GM21786 (cell line): ENCODE measurements around the gene MELTF.

Experiments
- ATAC-seq: cut with Tn5 transposase; IDR thresholded peaks from one replicate; pipeline ENCODE4 v1.9.1; 2021; ENCODE audit not compliant: unreplicated experiment

The MELTF gene

GRCh38 chr3:197010556-197011351 lies 18.9 kb downstream of the MELTF start:
- no peak for ATAC-seq

GRCh38 chr3:197009532-197010019 lies 20.0 kb downstream of the MELTF start:
- no peak for ATAC-seq

- ATAC-seq, result no peak
These were observed 21.0 kb downstream of the MELTF start for GRCh38 chr3:197008436-197009209.

GRCh38 chr3:197007953-197008352 lies 21.7 kb downstream of the MELTF start:
- ATAC-seq, result no peak

DNA sequence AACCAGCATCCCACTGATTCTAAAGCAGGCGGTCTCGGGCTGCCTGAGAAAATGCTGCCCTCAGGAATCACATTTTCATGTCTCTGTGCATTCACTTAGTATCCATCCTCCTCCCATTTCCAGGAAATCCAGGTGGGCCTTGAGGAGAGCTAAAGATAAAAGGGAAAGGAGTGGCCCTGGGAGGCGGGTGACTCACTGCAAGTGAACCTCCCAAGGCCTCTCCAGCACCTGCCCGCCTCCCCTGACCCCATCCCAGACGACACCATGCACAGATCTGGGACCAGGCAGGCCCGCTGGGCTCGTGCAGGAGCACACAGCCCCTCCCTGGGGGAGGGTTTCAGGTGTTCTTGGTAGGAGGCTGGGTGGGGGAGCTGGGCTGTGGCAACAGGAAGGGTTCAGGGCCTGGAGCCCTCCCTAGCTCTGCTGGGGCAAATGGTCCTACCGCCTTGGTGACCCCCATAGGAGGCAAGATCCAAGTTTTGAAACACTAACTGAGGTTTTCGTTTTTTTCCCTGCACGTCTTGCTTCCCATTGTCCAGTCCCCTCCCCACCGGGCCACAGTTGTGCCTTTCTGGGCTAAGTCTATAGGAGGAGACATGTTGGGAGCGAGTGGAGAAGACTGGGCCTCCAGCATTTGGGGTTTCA lies 22.2 kb downstream of the MELTF start:
- ATAC-seq, result no peak

DNA sequence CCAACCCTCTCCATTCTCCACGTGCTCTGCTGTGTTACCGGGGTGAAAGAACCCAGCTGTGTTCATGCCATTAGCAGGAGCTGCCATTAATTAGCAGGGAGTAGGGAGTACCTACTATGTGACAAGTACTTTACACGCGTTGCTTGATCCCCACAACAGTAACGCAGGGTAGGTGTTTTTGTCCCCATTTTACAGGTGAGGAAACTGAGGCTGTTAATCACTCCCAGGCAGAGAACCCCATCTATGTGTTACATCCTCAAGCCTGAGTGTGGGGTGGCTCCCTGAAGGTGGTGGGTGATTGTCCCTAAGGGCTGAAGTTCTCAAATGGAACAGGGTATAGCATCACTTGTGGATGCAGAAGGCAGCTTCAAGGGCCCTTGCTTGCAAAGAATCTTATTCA lies 22.8 kb downstream of the MELTF start:
- ATAC-seq, result no peak

GRCh38 chr3:197006446-197006845 lies 23.2 kb downstream of the MELTF start:
- ATAC-seq, result no peak

DNA sequence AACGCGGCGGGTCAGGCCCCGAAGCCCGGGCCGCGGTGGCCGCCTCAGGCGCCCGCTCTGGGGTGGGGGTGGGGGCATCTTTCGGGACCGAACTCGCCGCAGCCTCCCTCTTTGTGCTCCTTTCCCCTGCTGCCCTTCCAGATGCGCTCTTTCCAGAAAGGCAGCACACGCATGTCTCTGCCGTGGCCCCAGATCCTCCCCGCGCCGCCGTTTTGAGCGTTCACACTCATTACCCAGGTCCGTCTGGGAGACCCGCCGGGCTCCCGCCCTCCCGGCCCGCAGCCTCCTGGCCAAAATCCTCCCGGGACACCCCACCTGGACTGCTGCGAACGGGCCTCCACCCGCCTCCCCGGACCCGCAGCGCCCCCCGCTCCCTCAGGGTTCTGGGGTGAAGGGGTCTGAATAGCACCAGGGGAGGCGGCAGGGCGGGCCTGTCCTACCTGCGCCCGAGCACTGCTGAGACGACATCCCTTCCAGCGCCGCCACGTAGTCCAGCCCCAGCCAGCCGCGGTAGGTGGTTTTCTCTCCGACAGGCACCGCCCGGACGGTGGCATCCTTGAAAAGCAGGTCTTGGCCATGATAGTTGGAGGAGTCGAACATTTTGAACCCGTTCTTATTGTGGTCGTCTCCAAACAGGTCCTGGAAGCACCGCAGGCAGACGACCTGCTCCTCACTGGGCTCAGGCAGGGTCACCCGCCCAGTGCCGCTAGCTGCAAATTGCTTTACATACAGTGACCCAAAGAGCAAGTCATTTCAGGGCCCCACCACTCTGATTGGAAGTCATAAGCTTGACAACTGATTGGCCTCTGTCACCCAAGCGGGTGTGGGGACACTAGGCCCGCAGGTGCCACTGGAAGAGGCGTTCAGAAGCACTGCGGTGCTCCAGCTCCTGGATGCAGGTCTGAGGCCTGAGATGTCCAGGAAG lies 25.9 kb downstream of the MELTF start:
- ATAC-seq, result peak; percentile 5

DNA sequence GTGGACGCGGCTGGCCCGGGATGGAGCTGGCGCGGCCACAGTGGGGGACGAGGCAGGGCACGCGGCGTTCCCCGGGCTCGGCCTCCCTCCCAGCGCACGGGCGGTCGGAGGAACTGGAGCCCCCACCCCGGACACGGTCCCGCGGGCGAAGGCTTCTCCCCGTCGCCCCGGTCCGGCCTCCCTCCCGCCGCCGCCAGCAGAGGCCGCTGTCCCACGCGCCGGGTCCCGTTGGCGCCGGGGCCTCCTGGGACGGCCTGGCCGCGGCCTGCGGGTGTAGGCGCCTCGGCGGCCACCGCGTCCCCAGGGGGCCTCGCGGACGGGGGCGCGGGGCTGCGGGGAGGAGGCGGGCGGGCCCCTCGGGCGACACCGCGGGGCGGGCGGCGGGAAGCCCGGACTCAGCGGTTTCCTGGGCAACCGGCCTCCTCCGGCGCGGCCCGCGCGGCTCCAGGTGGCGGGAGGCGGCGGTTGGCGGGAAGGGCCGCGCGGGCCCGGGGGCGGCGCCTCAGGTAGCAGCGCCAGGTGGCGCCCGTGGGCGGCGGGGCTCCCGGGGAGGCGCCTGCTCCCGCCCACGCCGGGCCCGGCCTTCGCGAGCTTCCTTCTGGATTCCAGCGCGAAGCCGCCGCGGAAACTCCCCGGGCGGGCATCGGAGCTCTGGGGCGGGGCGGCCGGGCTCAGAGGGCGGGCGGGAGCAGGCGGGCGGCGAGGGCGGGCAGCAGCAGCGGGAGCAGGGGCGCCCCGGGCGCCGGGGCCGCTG lies 26.7 kb downstream of the MELTF start:
- peak; percentile 63 for ATAC-seq

GRCh38 chr3:197001972-197002700 lies 27.5 kb downstream of the MELTF start:
- ATAC-seq, result no peak

GRCh38 chr3:197001106-197001971 lies 28.3 kb downstream of the MELTF start:
- no peak for ATAC-seq

- no peak for ATAC-seq
These were observed 29.4 kb downstream of the MELTF start for GRCh38 chr3:197000211-197000610.

GRCh38 chr3:196998966-196999760 lies 30.5 kb downstream of the MELTF start:
- ATAC-seq, result no peak

GRCh38 chr3:196997311-196997710 lies 32.3 kb downstream of the MELTF start:
- no peak for ATAC-seq

DNA sequence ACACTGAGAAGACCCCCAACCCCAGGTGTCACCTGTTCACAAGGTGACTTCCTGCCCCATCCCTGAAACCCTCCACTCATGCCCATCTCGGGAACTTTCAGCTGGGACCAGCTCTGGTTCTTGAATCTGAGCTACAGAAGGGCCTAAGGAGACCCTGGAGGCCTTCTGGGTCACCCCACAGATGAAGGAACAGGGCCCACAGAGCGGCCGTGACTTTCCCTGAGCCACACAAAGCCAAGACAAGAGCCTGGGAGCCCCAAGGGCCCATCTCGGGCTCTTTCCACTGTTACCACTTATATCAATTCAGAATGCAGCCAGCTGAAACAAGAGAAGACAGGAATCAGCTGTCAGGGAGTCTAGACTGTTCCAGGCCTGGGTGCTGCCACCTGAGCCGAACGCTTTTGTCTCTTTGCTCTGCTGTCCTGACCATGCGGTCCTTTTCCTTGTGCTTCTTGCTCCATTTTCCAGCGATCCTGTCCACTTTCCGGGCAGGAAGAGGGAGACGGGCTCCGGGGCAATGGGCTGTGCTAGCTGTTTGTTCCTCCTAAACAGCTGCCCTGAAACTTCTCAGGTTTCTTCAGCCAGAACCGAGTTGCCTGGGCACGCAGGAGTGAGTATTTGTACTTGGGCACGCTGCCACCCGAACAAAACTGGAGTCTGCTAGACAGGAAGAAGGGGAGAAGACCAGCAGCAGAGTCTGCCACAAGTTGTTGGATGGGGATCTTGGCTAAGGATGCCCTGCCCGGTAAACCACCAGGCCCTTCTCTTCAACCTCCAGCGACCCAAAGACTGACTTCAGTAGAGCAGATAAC lies 33.0 kb downstream of the MELTF start:
- ATAC-seq, result no peak

DNA sequence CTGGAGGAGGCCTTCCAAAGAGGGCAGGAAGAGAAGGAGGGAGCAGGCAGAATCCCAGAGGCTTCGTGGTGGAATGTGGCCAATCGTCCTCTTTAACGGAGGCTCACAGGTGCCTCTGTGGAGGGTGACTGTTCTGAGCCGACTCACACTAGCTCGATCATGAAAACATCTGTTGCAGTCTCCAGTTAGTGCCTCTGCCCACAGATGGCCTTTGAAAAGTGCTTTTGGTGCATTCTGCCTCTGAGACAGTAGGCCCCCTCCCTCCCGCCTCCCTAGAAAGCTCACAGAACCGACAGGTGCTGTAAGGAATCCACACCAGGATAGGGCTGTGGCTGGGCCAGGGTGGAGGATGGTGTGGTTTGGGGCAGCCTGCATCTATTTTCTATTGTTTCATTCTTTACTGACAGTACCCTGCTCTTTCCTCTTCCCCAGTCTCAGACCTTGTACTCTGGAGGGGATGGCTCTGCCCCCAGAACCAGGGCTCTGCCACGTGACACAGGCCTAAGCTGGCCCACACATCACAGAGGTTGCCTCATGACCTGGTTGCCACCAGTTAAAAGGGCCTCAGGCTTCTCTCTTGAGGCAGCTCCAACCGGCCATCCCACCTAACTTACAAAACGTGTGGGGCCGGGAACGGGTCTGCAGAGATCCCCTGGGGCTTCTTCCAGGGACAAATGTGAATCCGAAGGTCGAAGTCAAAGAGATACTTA lies 33.8 kb downstream of the MELTF start:
- ATAC-seq, result no peak
